ENCODE measurements around the gene DHX34.

DNA sequence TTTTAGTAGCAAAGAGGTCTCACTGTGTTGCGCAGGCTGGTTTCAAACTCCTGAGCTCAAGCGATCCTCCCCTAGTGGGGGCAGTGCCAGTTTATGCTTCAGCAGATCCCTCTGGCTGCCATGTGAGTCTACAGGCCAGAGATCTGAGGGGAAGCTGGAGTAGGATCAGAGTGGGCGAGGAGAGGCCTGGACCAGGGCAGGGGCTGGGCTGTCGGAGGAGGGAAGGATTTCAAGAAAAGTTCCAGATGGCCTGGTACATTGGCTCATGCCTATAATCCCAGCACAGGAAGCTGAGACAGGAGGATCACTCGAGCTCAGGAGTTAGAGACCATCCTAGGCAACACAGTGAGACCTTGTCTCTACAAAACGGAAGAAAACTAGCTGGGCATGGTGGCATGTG lies 9.8 kb downstream of the DHX34 start:
- no peak for TF ChIP-seq CTCF (IDR thresholded peaks at IDR 0.05; ENCODE audit: low read depth, low read length, poor library complexity, severe bottlenecking)
- TF ChIP-seq EZH2phosphoT487 (IDR thresholded peaks at IDR 0.05; ENCODE audit: borderline replicate concordance, low read length) = no peak
